B cell (primary cell): ENCODE data around the gene FOXN3. TPM values are rescaled to one million over a fixed set of nuclear protein-coding genes. Genes with fewer than 3 reads are reported as not detected.

Experiments
- ATAC-seq: fragments of 200-7000 bp; cut with Tn5 transposase; one replicate; pipeline ENCODE4 v1.10.0; 2021; ENCODE audit warnings: low read depth, mild to moderate bottlenecking, moderate number of reproducible peaks, moderate library complexity
- CTCF ChIA-PET: fragments of 350-600 bp; sonication (Branson Sonifier 250); formaldehyde crosslinking; loops from one replicate; lab custom pipeline; 2021; ENCODE audit warnings: antibody characterized with exemption, inconsistent platforms; lab: Charles Lee
- POLR2A ChIA-PET: fragments of 350-600 bp; sonication (Branson Sonifier 250); formaldehyde crosslinking; loops from one replicate; lab custom pipeline; 2021; ENCODE audit warnings: antibody characterized with exemption; lab: Charles Lee
- DNase-seq: peaks from one replicate; pipeline ENCODE4 v3.0.0; 2013
- H2AFZ ChIP-seq: 2 replicates; pipeline ENCODE4 v1.6.1; 2012; ENCODE audit warnings: mild to moderate bottlenecking, low read depth, low read length; ENCODE audit not compliant: insufficient read depth, poor library complexity, severe bottlenecking
- H3K27ac ChIP-seq, 2 donors: 1 replicate in 1 of 2; 2 replicates in 1 of 2; pipeline ENCODE4 v1.5.1; 2012 to 2013; ENCODE audit warnings: low read length in 2 of 2, mild to moderate bottlenecking in 2 of 2, moderate library complexity in 1 of 2
- H3K27me3 ChIP-seq, 4 experiments: fragments of 200-600 bp in 1 of 4; sonication (generic) in 1 of 4; replicated peaks in 1 of 4; 1 replicate in 2 of 4; 2 replicates in 2 of 4; pipeline versions ENCODE4 v1.6.1 to v1.7.0; 2013 to 2016; ENCODE audit warnings: low read length in 3 of 4, mild to moderate bottlenecking in 2 of 4, mixed read lengths in 1 of 4, moderate library complexity in 1 of 4; ENCODE audit not compliant: insufficient read depth in 4 of 4, control insufficient read depth in 3 of 4; ENCODE audit errors: control extremely low read depth in 1 of 4
- H3K36me3 ChIP-seq, 2 experiments: replicated peaks in 1 of 2; 1 replicate in 1 of 2; 2 replicates in 1 of 2; pipeline versions ENCODE4 v1.6.1 to v1.7.1; 2013; ENCODE audit warnings: low read length in 1 of 2; ENCODE audit not compliant: insufficient read depth in 2 of 2, control insufficient read depth in 1 of 2; ENCODE audit errors: control extremely low read depth in 1 of 2, extremely low read depth in 1 of 2
- H3K4me1 ChIP-seq, 2 donors: fragments of 200-600 bp in 1 of 2; sonication (generic) in 1 of 2; 1 replicate in 1 of 2; 2 replicates in 1 of 2; pipeline versions ENCODE4 v1.5.1 to v1.6.1; 2013 to 2017; ENCODE audit warnings: low read length in 2 of 2; ENCODE audit not compliant: control insufficient read depth in 2 of 2, insufficient read depth in 2 of 2
- H3K4me2 ChIP-seq: replicated peaks from 2 replicates; pipeline ENCODE3; 2012; ENCODE audit warnings: mild to moderate bottlenecking, low read depth, low read length; ENCODE audit not compliant: poor library complexity, severe bottlenecking
- H3K4me3 ChIP-seq, 5 experiments: fragments of 200-600 bp in 1 of 5; sonication (generic) in 1 of 5; 1 replicate in 3 of 5; 2 replicates in 2 of 5; pipeline versions ENCODE4 v1.5.1 to v1.7.0; 2011 to 2016; ENCODE audit warnings: low read length in 4 of 5, mild to moderate bottlenecking in 4 of 5, low read depth in 2 of 5, control low read depth in 1 of 5, moderate library complexity in 1 of 5; ENCODE audit not compliant: insufficient read depth in 1 of 5; ENCODE audit errors: control extremely low read depth in 1 of 5, extremely low read depth in 1 of 5
- H3K79me2 ChIP-seq: fragments of 200-600 bp; sonication (generic); one replicate; pipeline ENCODE4 v1.6.0; 2016; ENCODE audit warnings: low read length; ENCODE audit not compliant: control insufficient read depth, insufficient read depth
- H3K9ac ChIP-seq: fragments of 200-600 bp; sonication (generic); 2 replicates; pipeline ENCODE4 v1.6.1; 2017; ENCODE audit warnings: mild to moderate bottlenecking, low read length, moderate library complexity
- H3K9me3 ChIP-seq, 3 donors: one replicate each; pipeline versions ENCODE4 v1.6.1 to v1.7.1; 2013; ENCODE audit warnings: low read length in 2 of 3; ENCODE audit not compliant: control insufficient read depth in 2 of 3, insufficient read depth in 1 of 3; ENCODE audit errors: control extremely low read depth in 1 of 3
- H4K20me1 ChIP-seq: 2 replicates; pipeline ENCODE4 v1.6.0; 2012; ENCODE audit warnings: mild to moderate bottlenecking, low read length; ENCODE audit not compliant: insufficient read depth, control insufficient read depth, poor library complexity, severe bottlenecking
- H3K27ac Mint-ChIP-seq: one replicate; pipeline ENCODE4 v1.8.0; 2021; ENCODE audit warnings: mixed read lengths
- H3K27me3 Mint-ChIP-seq: one replicate; pipeline ENCODE4 v1.8.0; 2021; ENCODE audit warnings: mixed read lengths
- H3K4me1 Mint-ChIP-seq: one replicate; pipeline ENCODE4 v1.8.0; 2021; ENCODE audit warnings: mixed read lengths
- H3K4me3 Mint-ChIP-seq: one replicate; pipeline ENCODE4 v1.8.0; 2021; ENCODE audit warnings: mixed read lengths
- H3K9me3 Mint-ChIP-seq: one replicate; pipeline ENCODE4 v1.8.0; 2022; ENCODE audit warnings: mixed read lengths; ENCODE audit not compliant: insufficient read depth
- CTCF ChIP-seq: fragments of 200-600 bp; IDR thresholded peaks from one replicate; pipeline ENCODE4 v1.8.0; 2022; ENCODE audit warnings: antibody characterized with exemption, mild to moderate bottlenecking
- EZH2 ChIP-seq: IDR thresholded peaks from 2 replicates; pipeline ENCODE4 v1.6.1; 2012; ENCODE audit warnings: borderline replicate concordance, low read depth, mild to moderate bottlenecking, moderate library complexity, low read length; ENCODE audit not compliant: insufficient read depth, poor library complexity, severe bottlenecking
- WGBS: methylation state at CpG from one replicate; pipeline ENCODE4 v1.1.5; 2013; ENCODE audit warnings: missing lambda C conversion rate; ENCODE audit not compliant: insufficient coverage; 5-methylcytosine and 5-hydroxymethylcytosine counted together
- intact Hi-C: fragments of 100-400 bp; cut with micrococcal nuclease; formaldehyde crosslinking; loops from one replicate; pipeline ENCODE4 v1.10.0; 2022
- polyA plus RNA-seq: library from polyadenylated mRNA; depleted of rRNA; stranded (reverse); fragments of >200 nt; gene quantifications from 2 replicates; pipeline ENCODE4 v1.2.3, GENCODE V29; 2012
- total RNA-seq, 2 donors: library from RNA; stranded (reverse); fragments of 120-200 nt in 1 of 2; gene quantifications; 1 replicate in 1 of 2; 2 replicates in 1 of 2; pipeline versions ENCODE4 v1.2.3 to v1.2.4, GENCODE V29; 2013 to 2022

Gene FOXN3
- total and polyA plus RNA-seq, 2 donors (not counting 1 experiment from before 2014, with no cell fraction given) = 80.6 to 98.2 TPM

GRCh38 chr14:89356496-89356895 lies 60.5 kb downstream of the FOXN3 start:
- no peak overlapping the region for H3K4me3 ChIP-seq
- H3K4me1 ChIP-seq = peaks cover 38 to 44% of the 10 kb centered on the region in 2 donors
- Mint-ChIP-seq H3K4me1 (peaks cover 63% of the 10 kb centered on the region), H3K27ac (peak overlapping the region; percentile 5), H3K27me3 (no peaks in the 10 kb centered on the region), H3K9me3 (no peaks in the 10 kb centered on the region), H3K4me3 (no peak overlapping the region)
- intact Hi-C loops = no loop called here
- peaks cover 0 to 3% (median 0%) of the 10 kb centered on the region in 3 donors for H3K9me3 ChIP-seq
- WGBS = no CpG with 5 or more reads among the region's 3 CpGs
- peaks cover 71% of the 10 kb centered on the region for H3K79me2 ChIP-seq
- ChIA-PET CTCF (interaction anchor here (1.2 to 1.4 kb wide), 2 partner anchors 9 to 15 kb away, joined by 3 read pairs; no protein-coding TSS in a partner anchor), POLR2A (interaction anchor here (0.5 to 0.6 kb wide), 2 partner anchors 12 to 73 kb away, joined by 3 to 8 read pairs; no protein-coding TSS in a partner anchor)
- H3K36me3 ChIP-seq = no peaks in the 10 kb centered on the region
- DNase-seq (no peak), ATAC-seq (no peak)
- peak overlapping the region in 1 of 2 donors; percentile 51 for H3K27ac ChIP-seq
- no peak overlapping the region for H2AFZ ChIP-seq
- H3K27me3 ChIP-seq = no peaks in the 10 kb centered on the region
- peak overlapping the region; percentile 16 for H3K4me2 ChIP-seq
- no peak overlapping the region for H3K9ac ChIP-seq
- H4K20me1 ChIP-seq = no peaks in the 10 kb centered on the region
- TF ChIP-seq CTCF (no peak), EZH2 (no peak)

- peak overlapping the region; percentile 89 for H3K27ac Mint-ChIP-seq
- 100% methylated on average over 2 of the region's 3 CpGs for WGBS
- CTCF ChIA-PET = no interaction called here
Observed at GRCh38 chr14:89353766-89354113, 63.3 kb downstream of the FOXN3 start.

More at GRCh38 chr14:89353766-89354113, 63.3 kb downstream of the FOXN3 start:
- ATAC-seq (no peak), DNase-seq (no peak)
- TF ChIP-seq CTCF = no peak
- TF ChIP-seq EZH2 = no peak
- Histone ChIP-seq H3K4me2 (no peak overlapping the region), H3K27me3 (no peaks in the 10 kb centered on the region), H4K20me1 (no peaks in the 10 kb centered on the region), H2AFZ (no peak overlapping the region), H3K9ac (no peak overlapping the region), H3K79me2 (peaks cover 83% of the 10 kb centered on the region), H3K4me3 (no peak overlapping the region), H3K9me3 (no peaks in the 10 kb centered on the region), H3K4me1 (peaks cover 49 to 54% of the 10 kb centered on the region in 2 donors), H3K27ac (peak overlapping the region in 1 of 2 donors; percentile 89), H3K36me3 (peaks cover 1 to 18% of the 10 kb centered on the region in 2 experiments)
- Mint-ChIP-seq H3K27me3 (no peaks in the 10 kb centered on the region), H3K4me3 (no peak overlapping the region), H3K4me1 (peaks cover 73% of the 10 kb centered on the region), H3K9me3 (no peaks in the 10 kb centered on the region)
- POLR2A ChIA-PET = no interaction called here
- intact Hi-C loops = no loop called here
